GM13976 (cell line): ENCODE results near the gene S100A10.

ENCODE experiments used
- DNase-seq: peaks from one replicate; pipeline ENCODE4 v3.0.0; 2012; ENCODE audit warnings: low spot score
- CTCF ChIP-seq: IDR thresholded peaks from 2 replicates; pipeline ENCODE4 v1.5.1; 2012; ENCODE audit warnings: borderline replicate concordance, mild to moderate bottlenecking; ENCODE audit not compliant: insufficient read depth; ENCODE audit errors: extremely low read depth, missing control alignments, control extremely low read depth
- in situ Hi-C: fragments of 300-500 bp; cut with MboI; formaldehyde crosslinking; loops from one replicate; pipeline ENCODE4 v1.12.0; 2022; ENCODE audit warnings: low sequenced_read_pairs, mixed read lengths, inconsistent platforms; ENCODE audit not compliant: unreplicated experiment

The S100A10 gene

GRCh38 chr1:151960780-151961513 is 32.7 kb downstream of the S100A10 start:
- no peak for DNase-seq
- no peak for TF ChIP-seq CTCF
- in situ Hi-C loops, result no loop called here

- DNase-seq, result no peak
- no peak for TF ChIP-seq CTCF
- in situ Hi-C loops, result no loop called here
These were observed 34.7 kb downstream of the S100A10 start for GRCh38 chr1:151958959-151959358.

- in situ Hi-C loops, result no loop called here
- no peak for TF ChIP-seq CTCF
These were observed 36.6 kb downstream of the S100A10 start for GRCh38 chr1:151956957-151957497.

GRCh38 chr1:151953409-151954094 is 40.1 kb downstream of the S100A10 start:
- in situ Hi-C loops, result no loop called here
- no peak for TF ChIP-seq CTCF

More at GRCh38 chr1:151956957-151957497, 36.6 kb downstream of the S100A10 start:
- no peak for DNase-seq

GRCh38 chr1:151952811-151953210 is 40.8 kb downstream of the S100A10 start:
- DNase-seq, result no peak
- TF ChIP-seq CTCF, result no peak
- in situ Hi-C loops, result no loop called here

More at GRCh38 chr1:151953409-151954094, 40.1 kb downstream of the S100A10 start:
- no peak for DNase-seq

- no peak for DNase-seq
- TF ChIP-seq CTCF, result no peak
- in situ Hi-C loops, result no loop called here
These were observed 44.1 kb downstream of the S100A10 start for GRCh38 chr1:151949371-151950193.
